LoVo (cell line): ENCODE results near the gene EXOC2.

Experiments
- DNase-seq: peaks from one replicate; pipeline ENCODE4 v3.0.0-alpha.2; 2016; ENCODE audit warnings: low spot score

EXOC2 gene

GRCh38 chr6:445571-446417, 247.1 kb downstream of the EXOC2 start:
- no peak for DNase-seq

- DNase-seq = no peak
Observed at GRCh38 chr6:444653-445275, 248.2 kb downstream of the EXOC2 start.

- DNase-seq = no peak
Observed at GRCh38 chr6:443621-444159, 249.2 kb downstream of the EXOC2 start.

GRCh38 chr6:441126-441920, 251.6 kb downstream of the EXOC2 start:
- DNase-seq = no peak

- no peak for DNase-seq
Observed at GRCh38 chr6:439641-440167, 253.2 kb downstream of the EXOC2 start.

- no peak for DNase-seq
Observed at GRCh38 chr6:438634-439170, 254.2 kb downstream of the EXOC2 start.

GRCh38 chr6:437037-437392, 255.9 kb downstream of the EXOC2 start:
- no peak for DNase-seq

GRCh38 chr6:436308-437036, 256.5 kb downstream of the EXOC2 start:
- no peak for DNase-seq

- no peak for DNase-seq
Observed at GRCh38 chr6:435441-436307, 257.3 kb downstream of the EXOC2 start.
